GM12878 (cell line): ENCODE measurements around the gene SEPTIN6. TPM values are rescaled to one million over a fixed set of nuclear protein-coding genes. Genes with fewer than 3 reads are reported as not detected.

ENCODE experiments used
- ATAC-seq: fragments of 200-7000 bp; cut with Tn5 transposase; 3 replicates; pipeline ENCODE4 v1.9.1; 2020; ENCODE audit warnings: mild to moderate bottlenecking, moderate library complexity
- BruUV-seq: library from RNA; stranded (reverse); fragments of 400-500 nt; replicated peaks from 2 replicates; lab custom pipeline; 2021; lab: Mats Ljungman, UMichigan
- CTCF ChIA-PET: fragments of 300-600 bp; sonication (Branson Sonifier 250); formaldehyde crosslinking; extraction: SDS; loops from one replicate; lab custom pipeline; 2021; ENCODE audit warnings: inconsistent platforms; lab: Yijun Ruan, JAX
- POLR2A ChIA-PET: fragments of 350-600 bp; formaldehyde crosslinking; extraction: SDS; loops from one replicate; lab custom pipeline; 2021; ENCODE audit warnings: inconsistent platforms; lab: Charles Lee
- RAD21 ChIA-PET: fragments of 300-600 bp; sonication (Branson Sonifier 250); formaldehyde crosslinking; loops from one replicate; lab custom pipeline; 2023; ENCODE audit warnings: antibody characterized with exemption; ENCODE audit not compliant: unreplicated experiment; lab: Charles Lee
- SMC1A ChIA-PET: fragments of 300-600 bp; sonication (Branson Sonifier 250); formaldehyde crosslinking; loops from one replicate; lab custom pipeline; 2023; ENCODE audit not compliant: unreplicated experiment, uncharacterized antibody; lab: Charles Lee
- DNase-seq: peaks from one replicate; pipeline ENCODE4 v3.0.0-alpha.2; 2011; ENCODE audit warnings: low read depth, low spot score
- FAIRE-seq: peaks from 3 replicates; lab custom pipeline; 2011; peaks lifted over from hg19 to GRCh38; lab: Jason Lieb, UNC
- H2AFZ ChIP-seq: 2 replicates; pipeline ENCODE4 v1.6.0; 2011; ENCODE audit warnings: low read depth, low read length, control low read depth; ENCODE audit not compliant: control insufficient read depth
- H3K27ac ChIP-seq: 2 replicates; pipeline ENCODE4 v1.5.1; 2011; ENCODE audit warnings: control low read depth; ENCODE audit not compliant: control insufficient read depth, insufficient read depth
- H3K27me3 ChIP-seq, 2 experiments: replicated peaks in 1 of 2; 2 replicates each; pipeline versions ENCODE4 v1.6.0 to v1.6.1; 2011; ENCODE audit warnings: low read length in 1 of 2; ENCODE audit not compliant: control insufficient read depth in 2 of 2, insufficient read depth in 2 of 2
- H3K36me3 ChIP-seq, 2 experiments: 2 replicates each; pipeline ENCODE4 v1.5.1; 2011; ENCODE audit warnings: low read length in 1 of 2; ENCODE audit not compliant: control insufficient read depth in 2 of 2, insufficient read depth in 2 of 2
- H3K4me1 ChIP-seq: 2 replicates; pipeline ENCODE4 v1.6.1; 2011; ENCODE audit warnings: mild to moderate bottlenecking, low read length, moderate library complexity, mixed read lengths; ENCODE audit not compliant: control insufficient read depth, insufficient read depth
- H3K4me2 ChIP-seq: 2 replicates; pipeline ENCODE4 v1.6.0; 2011; ENCODE audit warnings: control low read depth; ENCODE audit not compliant: control insufficient read depth, insufficient read depth
- H3K4me3 ChIP-seq: fragments of 200-600 bp; sonication (generic); 2 replicates; pipeline ENCODE4 v1.5.1; 2016
- H3K79me2 ChIP-seq: 2 replicates; pipeline ENCODE4 v1.6.0; 2011; ENCODE audit warnings: low read length; ENCODE audit not compliant: control insufficient read depth, insufficient read depth
- H3K9ac ChIP-seq: 2 replicates; pipeline ENCODE4 v1.8.0; 2011; ENCODE audit warnings: low read length, control low read depth, mixed read lengths; ENCODE audit not compliant: control insufficient read depth, insufficient read depth
- H3K9me3 ChIP-seq: replicated peaks from 3 replicates; pipeline ENCODE4 v1.5.1; 2011; ENCODE audit warnings: mild to moderate bottlenecking, low read length; ENCODE audit not compliant: control insufficient read depth, insufficient read depth
- H4K20me1 ChIP-seq: 2 replicates; pipeline ENCODE4 v1.6.0; 2011; ENCODE audit not compliant: control insufficient read depth, insufficient read depth
- BACH1 ChIP-seq: fragments of 450-650 bp; IDR thresholded peaks from 2 replicates; pipeline ENCODE4 v1.6.1; 2017; ENCODE audit warnings: mild to moderate bottlenecking, borderline replicate concordance
- BHLHE40 ChIP-seq, 2 experiments: fragments of 450-650 bp in 1 of 2; IDR thresholded peaks; 2 replicates each; pipeline ENCODE4 v1.6.1; 2011 to 2017; ENCODE audit warnings: low read depth in 2 of 2, borderline replicate concordance in 1 of 2, improper control_type of control experiment in 1 of 2, low read length in 1 of 2, mild to moderate bottlenecking in 1 of 2
- CHD2 ChIP-seq: IDR thresholded peaks from 2 replicates; pipeline ENCODE4 v1.6.1; 2011; ENCODE audit warnings: low read depth, low read length, improper control_type of control experiment, borderline replicate concordance
- MEF2A ChIP-seq: IDR thresholded peaks from 2 replicates; pipeline ENCODE4 v1.6.1; 2011; ENCODE audit warnings: low read depth, mild to moderate bottlenecking, low read length, moderate library complexity; ENCODE audit not compliant: insufficient read depth
- PBX3 ChIP-seq: IDR thresholded peaks from 2 replicates; pipeline ENCODE4 v1.6.1; 2011; ENCODE audit warnings: mild to moderate bottlenecking, low read depth, low read length, moderate library complexity; ENCODE audit not compliant: insufficient replicate concordance
- POLR2AphosphoS5 ChIP-seq: IDR thresholded peaks from 2 replicates; pipeline ENCODE4 v1.6.1; 2011; ENCODE audit warnings: mild to moderate bottlenecking, low read length, inconsistent platforms
- STAT3 ChIP-seq: IDR thresholded peaks from 2 replicates; pipeline ENCODE4 v1.6.1; 2011; ENCODE audit warnings: low read depth, low read length, improper control_type of control experiment
- USF2 ChIP-seq: IDR thresholded peaks from 2 replicates; pipeline ENCODE4 v1.6.1; 2011; ENCODE audit warnings: low read depth, low read length, improper control_type of control experiment, borderline replicate concordance
- WGBS: methylation state at CpG from one replicate; pipeline ENCODE4 v1.1.6; 2016; ENCODE audit warnings: low lambda C conversion rate; ENCODE audit not compliant: insufficient replicate concordance, insufficient coverage; ENCODE audit errors: missing lambda C conversion rate; 5-methylcytosine and 5-hydroxymethylcytosine counted together
- in situ Hi-C: fragments of 300-500 bp; cut with MboI; formaldehyde crosslinking; loops from 9 replicates; pipeline ENCODE4 v1.14.3; 2018; ENCODE audit warnings: mixed read lengths
- intact Hi-C: fragments of 100-400 bp; cut with micrococcal nuclease; formaldehyde crosslinking; loops from one replicate; pipeline ENCODE4 v1.14.2; 2022; ENCODE audit not compliant: unreplicated experiment
- polyA plus RNA-seq, 11 experiments: library from polyadenylated mRNA; depleted of rRNA in 4 of 11; unstranded in 6 of 11; stranded (reverse) in 5 of 11; fragments of >200 nt; fragmentation: Nextera tagmentation in 4 of 11; fragmentation: Illumina TruSeq in 1 of 11; extraction: Ambion mirVana in 4 of 11; extraction: Trizol in 1 of 11; gene quantifications; 1 replicate in 1 of 11; 2 replicates in 10 of 11; pipeline versions ENCODE4 v1.2.1 to v1.2.3, GENCODE V29; 2011 to 2016; ENCODE audit warnings: inconsistent platforms in 2 of 11, missing spikeins in 2 of 11, low read depth in 1 of 11
- total RNA-seq, 4 experiments: library from RNA; depleted of rRNA in 3 of 4; stranded (reverse); fragments of >200 nt in 3 of 4; fragmentation: Illumina TruSeq in 1 of 4; extraction: Trizol in 1 of 4; gene quantifications; 2 replicates each; pipeline versions ENCODE4 v1.2.1 to v1.2.3, GENCODE V29; 2013 to 2021
- TF ChIP-seq, protein P1 (sequence below), 3 experiments: IDR thresholded peaks in 2 of 3; conservative IDR thresholded peaks in 1 of 3; 2 replicates each; pipeline ENCODE4 v1.5.1; 2011; ENCODE audit warnings: low read depth in 3 of 3, low read length in 3 of 3, mild to moderate bottlenecking in 3 of 3, control low read depth in 2 of 3, moderate library complexity in 2 of 3, inconsistent platforms in 1 of 3, mixed read lengths in 1 of 3; ENCODE audit not compliant: control insufficient read depth in 2 of 3, insufficient read depth in 1 of 3; ENCODE audit errors: extremely low read depth in 1 of 3
- TF ChIP-seq, protein P2 (sequence below): fragments of 450-650 bp; IDR thresholded peaks from 2 replicates; pipeline ENCODE4 v1.6.1; 2017; ENCODE audit warnings: mild to moderate bottlenecking, moderate library complexity

Gene SEPTIN6
- total and polyA plus RNA-seq, 10 of the 15 experiments (the other 5 are each of a cell fraction or from before 2014, with no cell fraction given) = 37.2 to 353 (median 154) TPM

DNA sequence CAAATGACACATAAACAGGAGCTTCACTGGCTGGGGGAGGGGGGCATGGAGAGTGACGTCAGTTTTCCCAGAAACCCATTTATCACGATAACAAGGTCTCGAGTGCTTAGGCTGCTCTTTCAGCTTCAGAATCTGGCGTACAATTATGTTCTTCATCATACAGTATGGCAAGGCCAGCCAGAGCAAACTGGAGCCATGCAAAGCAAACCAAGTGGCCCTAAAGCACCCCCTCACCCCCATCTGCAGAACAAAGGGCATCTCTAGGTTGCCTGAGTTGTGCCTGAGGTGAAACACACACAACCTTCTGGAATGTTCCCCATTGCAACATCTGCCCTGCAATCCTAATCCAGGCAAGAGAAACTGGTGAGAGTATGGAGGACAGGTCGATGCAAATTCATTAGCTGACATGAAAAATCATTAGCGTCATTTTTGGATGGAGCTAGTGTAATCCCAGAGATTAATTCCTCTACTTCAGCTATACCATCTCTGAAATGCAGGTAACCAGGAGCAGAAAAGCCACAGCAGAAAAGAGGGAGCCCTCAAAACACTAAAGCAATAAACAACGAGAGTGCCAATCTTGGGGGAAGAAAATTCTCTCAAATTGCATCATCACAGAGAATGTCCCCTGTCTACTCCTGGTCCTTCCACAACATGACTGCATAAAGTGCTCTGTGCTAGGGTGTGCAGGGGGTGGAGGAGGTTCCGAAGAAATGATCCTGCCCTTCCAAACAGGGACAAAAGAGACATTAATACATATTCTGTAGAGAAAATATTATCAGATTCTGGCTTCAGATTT is 1.8 kb downstream of the SEPTIN6 start (continued):
- peak; percentile 36; the same call in 1 of the 2 replicates for TF ChIP-seq BACH1
- peak; percentile 81; the same call in 1 of the 2 replicates for TF ChIP-seq CHD2

DNA sequence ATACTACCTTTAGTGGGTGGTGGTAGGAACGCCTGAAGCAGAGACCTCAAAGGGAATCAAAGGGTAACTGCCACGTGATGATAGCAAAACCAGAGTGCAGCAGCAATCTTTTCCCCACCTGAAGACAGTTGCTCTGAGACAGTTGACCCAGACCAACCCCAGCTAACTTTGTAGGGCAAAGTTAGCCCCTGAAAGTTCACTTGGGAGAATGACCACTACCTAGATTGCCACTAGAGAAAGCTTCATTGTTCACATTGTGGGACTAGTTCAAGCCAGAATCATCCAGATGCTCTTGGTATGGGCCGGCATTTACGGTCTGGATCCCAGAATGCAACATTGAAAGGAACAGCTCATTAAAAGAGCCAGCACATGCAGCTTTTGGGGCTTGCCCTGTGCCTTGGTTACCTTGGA is 4.1 kb downstream of the SEPTIN6 start:
- ChIA-PET RAD21 (interaction anchor here (0.7 to 4.3 kb wide), 9 partner anchors 9 to 79 kb away, joined by 3 to 24 read pairs (median 5); no protein-coding TSS in a partner anchor), SMC1A (interaction anchor here (0.6 to 5.2 kb wide), 14 partner anchors 10 to 125 kb away, joined by 3 to 34 read pairs (median 4); partner anchors contain the start of gene SOWAHD), CTCF (interaction anchor here (0.9 to 4.3 kb wide), 7 partner anchors 41 to 112 kb away, joined by 3 to 25 read pairs (median 4); no protein-coding TSS in a partner anchor), POLR2A (interaction anchor here (0.7 to 3.7 kb wide), 10 partner anchors 8 to 631 kb away, joined by 3 to 42 read pairs (median 5); partner anchors contain the start of gene SOWAHD)
- Histone ChIP-seq H2AFZ (no peak overlapping the region), H3K79me2 (peaks cover 84% of the 10 kb centered on the region), H3K4me2 (peak overlapping the region; percentile 77), H3K27me3 (no peaks in the 10 kb centered on the region), H3K4me1 (peaks cover 32% of the 10 kb centered on the region), H3K27ac (peak overlapping the region; percentile 83), H3K36me3 (no peaks in the 10 kb centered on the region), H3K4me3 (peak overlapping the region; percentile 82), H3K9ac (peak overlapping the region; percentile 57), H4K20me1 (no peaks in the 10 kb centered on the region), H3K9me3 (no peaks in the 10 kb centered on the region)
- DNase-seq (no peak), FAIRE-seq (no peak), ATAC-seq (no peak)
- no TSS peak for BruUV-seq
- intact Hi-C loops = loop anchor here (5.0 kb wide), 1 partner anchor 72 kb away; no protein-coding TSS in a partner anchor
- in situ Hi-C loops = no loop called here
- WGBS = 12% methylated on average over 4 of the region's 4 CpGs
- TF ChIP-seq, protein P1, sequence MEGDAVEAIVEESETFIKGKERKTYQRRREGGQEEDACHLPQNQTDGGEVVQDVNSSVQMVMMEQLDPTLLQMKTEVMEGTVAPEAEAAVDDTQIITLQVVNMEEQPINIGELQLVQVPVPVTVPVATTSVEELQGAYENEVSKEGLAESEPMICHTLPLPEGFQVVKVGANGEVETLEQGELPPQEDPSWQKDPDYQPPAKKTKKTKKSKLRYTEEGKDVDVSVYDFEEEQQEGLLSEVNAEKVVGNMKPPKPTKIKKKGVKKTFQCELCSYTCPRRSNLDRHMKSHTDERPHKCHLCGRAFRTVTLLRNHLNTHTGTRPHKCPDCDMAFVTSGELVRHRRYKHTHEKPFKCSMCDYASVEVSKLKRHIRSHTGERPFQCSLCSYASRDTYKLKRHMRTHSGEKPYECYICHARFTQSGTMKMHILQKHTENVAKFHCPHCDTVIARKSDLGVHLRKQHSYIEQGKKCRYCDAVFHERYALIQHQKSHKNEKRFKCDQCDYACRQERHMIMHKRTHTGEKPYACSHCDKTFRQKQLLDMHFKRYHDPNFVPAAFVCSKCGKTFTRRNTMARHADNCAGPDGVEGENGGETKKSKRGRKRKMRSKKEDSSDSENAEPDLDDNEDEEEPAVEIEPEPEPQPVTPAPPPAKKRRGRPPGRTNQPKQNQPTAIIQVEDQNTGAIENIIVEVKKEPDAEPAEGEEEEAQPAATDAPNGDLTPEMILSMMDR (IDR thresholded peaks at IDR 0.05 in 2 of 3, conservative IDR thresholded peaks at IDR 0.05 in 1 of 3; ENCODE audit: control insufficient read depth in 2 of 3, extremely low read depth in 1 of 3, insufficient read depth in 1 of 3, low read depth in 3 of 3, low read length in 3 of 3) = no peak
- TF ChIP-seq BHLHE40 (IDR thresholded peaks at IDR 0.05; ENCODE audit: borderline replicate concordance in 1 of 2, low read depth in 2 of 2, low read length in 1 of 2) (peak in 1 of 2 experiments; percentile 60; a peak in 2 of 4 replicates), POLR2AphosphoS5 (peak; percentile 41; the same call in 1 of the 2 replicates), STAT3 (no peak), USF2 (peak; percentile 35), PBX3 (no peak), MEF2A (no peak)
- TF ChIP-seq, protein P2, sequence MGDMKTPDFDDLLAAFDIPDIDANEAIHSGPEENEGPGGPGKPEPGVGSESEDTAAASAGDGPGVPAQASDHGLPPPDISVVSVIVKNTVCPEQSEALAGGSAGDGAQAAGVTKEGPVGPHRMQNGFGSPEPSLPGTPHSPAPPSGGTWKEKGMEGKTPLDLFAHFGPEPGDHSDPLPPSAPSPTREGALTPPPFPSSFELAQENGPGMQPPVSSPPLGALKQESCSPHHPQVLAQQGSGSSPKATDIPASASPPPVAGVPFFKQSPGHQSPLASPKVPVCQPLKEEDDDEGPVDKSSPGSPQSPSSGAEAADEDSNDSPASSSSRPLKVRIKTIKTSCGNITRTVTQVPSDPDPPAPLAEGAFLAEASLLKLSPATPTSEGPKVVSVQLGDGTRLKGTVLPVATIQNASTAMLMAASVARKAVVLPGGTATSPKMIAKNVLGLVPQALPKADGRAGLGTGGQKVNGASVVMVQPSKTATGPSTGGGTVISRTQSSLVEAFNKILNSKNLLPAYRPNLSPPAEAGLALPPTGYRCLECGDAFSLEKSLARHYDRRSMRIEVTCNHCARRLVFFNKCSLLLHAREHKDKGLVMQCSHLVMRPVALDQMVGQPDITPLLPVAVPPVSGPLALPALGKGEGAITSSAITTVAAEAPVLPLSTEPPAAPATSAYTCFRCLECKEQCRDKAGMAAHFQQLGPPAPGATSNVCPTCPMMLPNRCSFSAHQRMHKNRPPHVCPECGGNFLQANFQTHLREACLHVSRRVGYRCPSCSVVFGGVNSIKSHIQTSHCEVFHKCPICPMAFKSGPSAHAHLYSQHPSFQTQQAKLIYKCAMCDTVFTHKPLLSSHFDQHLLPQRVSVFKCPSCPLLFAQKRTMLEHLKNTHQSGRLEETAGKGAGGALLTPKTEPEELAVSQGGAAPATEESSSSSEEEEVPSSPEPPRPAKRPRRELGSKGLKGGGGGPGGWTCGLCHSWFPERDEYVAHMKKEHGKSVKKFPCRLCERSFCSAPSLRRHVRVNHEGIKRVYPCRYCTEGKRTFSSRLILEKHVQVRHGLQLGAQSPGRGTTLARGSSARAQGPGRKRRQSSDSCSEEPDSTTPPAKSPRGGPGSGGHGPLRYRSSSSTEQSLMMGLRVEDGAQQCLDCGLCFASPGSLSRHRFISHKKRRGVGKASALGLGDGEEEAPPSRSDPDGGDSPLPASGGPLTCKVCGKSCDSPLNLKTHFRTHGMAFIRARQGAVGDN = peak; percentile 92
